MG63 (cell line): ENCODE results near the gene COMMD3. TPM values are rescaled to one million over a fixed set of nuclear protein-coding genes. Genes with fewer than 3 reads are reported as not detected.

ENCODE experiments used
- DNase-seq: peaks from one replicate; pipeline ENCODE4 v3.0.0-alpha.2; 2020
- H3K27me3 ChIP-seq: fragments of 250-450 bp; sonication (Bioruptor Pico); 2 replicates; pipeline ENCODE4 v1.5.1; 2020; ENCODE audit warnings: mild to moderate bottlenecking, moderate library complexity
- H3K36me3 ChIP-seq: fragments of 250-450 bp; sonication (Bioruptor Pico); 2 replicates; pipeline ENCODE4 v1.5.1; 2020; ENCODE audit warnings: mild to moderate bottlenecking, moderate library complexity
- H3K4me3 ChIP-seq: fragments of 250-450 bp; sonication (Bioruptor Pico); 2 replicates; pipeline ENCODE4 v1.5.1; 2020; ENCODE audit warnings: mild to moderate bottlenecking, moderate library complexity
- H3K9me3 ChIP-seq: fragments of 250-450 bp; sonication (Bioruptor Pico); 2 replicates; pipeline ENCODE4 v1.5.1; 2020; ENCODE audit warnings: mild to moderate bottlenecking, moderate library complexity
- total RNA-seq: library from RNA; depleted of rRNA; stranded (reverse); fragments of >200 nt; shearing (Covaris generic); gene quantifications from 2 replicates; pipeline ENCODE4 v1.2.3, GENCODE V29; 2014; ENCODE audit warnings: low replicate concordance; rRNA removed

The COMMD3 gene
- total RNA-seq, 1 experiment from 2014 or later, result 43.5 TPM

GRCh38 chr10:22367471-22367870 is 51.3 kb downstream of the COMMD3 start:
- no peak overlapping the region for H3K4me3 ChIP-seq
- no peaks in the 10 kb centered on the region for H3K36me3 ChIP-seq
- DNase-seq, result no peak
- no peaks in the 10 kb centered on the region for H3K27me3 ChIP-seq
- H3K9me3 ChIP-seq, result no peaks in the 10 kb centered on the region

DNA sequence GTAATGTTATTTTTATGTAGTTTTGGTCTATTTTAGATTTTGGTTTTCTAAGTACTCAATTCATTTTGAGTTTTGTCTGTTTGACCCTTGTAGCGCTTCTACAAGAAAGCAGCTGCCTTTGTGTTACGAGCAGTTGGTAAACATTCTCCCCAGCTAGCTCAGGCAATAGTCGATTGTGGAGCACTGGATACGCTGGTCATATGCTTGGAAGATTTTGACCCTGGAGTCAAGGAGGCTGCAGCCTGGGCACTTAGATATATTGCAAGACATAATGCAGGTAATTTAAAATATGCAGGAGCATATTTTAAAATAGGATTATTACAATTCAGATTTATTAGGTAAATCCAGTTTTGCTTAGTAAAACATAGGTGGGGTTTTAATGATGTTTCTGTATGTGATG is 52.2 kb downstream of the COMMD3 start:
- Histone ChIP-seq H3K4me3 (no peak overlapping the region), H3K9me3 (no peaks in the 10 kb centered on the region), H3K27me3 (no peaks in the 10 kb centered on the region), H3K36me3 (no peaks in the 10 kb centered on the region)
- no peak for DNase-seq

- Histone ChIP-seq H3K36me3 (no peaks in the 10 kb centered on the region), H3K4me3 (no peak overlapping the region), H3K9me3 (no peaks in the 10 kb centered on the region), H3K27me3 (no peaks in the 10 kb centered on the region)
- no peak for DNase-seq
Observed at GRCh38 chr10:22368981-22369380, 52.8 kb downstream of the COMMD3 start.

DNA sequence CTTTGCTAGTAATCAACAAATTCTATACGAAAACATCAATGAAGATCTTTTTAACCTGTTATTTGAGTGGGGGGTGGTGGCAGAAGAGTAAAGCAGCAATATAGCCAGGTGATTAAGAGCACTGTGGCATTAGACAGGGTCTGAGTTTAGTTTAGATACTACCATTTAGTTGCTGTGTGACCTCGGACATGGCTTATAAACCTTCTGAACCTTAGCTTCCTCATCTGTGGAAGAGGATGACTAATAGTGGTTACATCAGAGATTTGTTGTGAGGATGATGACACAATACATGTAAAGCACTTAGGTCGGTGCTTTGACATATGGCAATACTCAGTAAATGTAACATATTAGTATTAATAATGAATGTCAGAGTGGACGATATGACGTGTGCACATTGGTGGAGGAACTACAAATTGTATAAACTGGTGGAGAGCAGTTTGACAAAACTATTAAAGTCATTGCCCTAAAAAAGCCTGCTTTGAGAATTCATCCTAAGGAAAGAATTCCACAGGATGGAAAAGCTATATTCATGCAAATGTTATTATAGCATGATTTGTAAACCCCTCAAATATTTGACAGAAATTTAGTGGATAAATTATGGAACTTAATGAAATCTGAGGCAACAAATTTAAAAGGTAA is 53.4 kb downstream of the COMMD3 start:
- Histone ChIP-seq H3K27me3 (no peaks in the 10 kb centered on the region), H3K4me3 (no peak overlapping the region), H3K36me3 (no peaks in the 10 kb centered on the region), H3K9me3 (no peaks in the 10 kb centered on the region)
- no peak for DNase-seq

Other genes starting within 250 kb of the COMMD3 start
- not detected in 2 replicates for gene EBLN1, start 98.4 kb upstream of the COMMD3 start, total RNA-seq
- 31.4 and 51.2 TPM in 2 replicates for gene BMI1, start 4.7 kb downstream of the COMMD3 start, total RNA-seq
- gene SPAG6, start 29.1 kb downstream of the COMMD3 start, total RNA-seq, result not detected in 2 replicates